Astrocyte (in vitro differentiated cells and primary cell): ENCODE data around the gene AGPAT4.

Experiments used
- EZH2 ChIP-seq: IDR thresholded peaks from 2 replicates; pipeline ENCODE4 v1.6.1; 2012; ENCODE audit warnings: mild to moderate bottlenecking, low read length, inconsistent platforms; ENCODE audit not compliant: insufficient read depth
- TF ChIP-seq, protein P1 (sequence below): IDR thresholded peaks from 2 replicates; pipeline ENCODE4 v1.5.1; 2011; ENCODE audit warnings: low read depth, mild to moderate bottlenecking, inconsistent platforms, low read length, moderate library complexity; ENCODE audit not compliant: insufficient read depth

- TF ChIP-seq, protein P1, sequence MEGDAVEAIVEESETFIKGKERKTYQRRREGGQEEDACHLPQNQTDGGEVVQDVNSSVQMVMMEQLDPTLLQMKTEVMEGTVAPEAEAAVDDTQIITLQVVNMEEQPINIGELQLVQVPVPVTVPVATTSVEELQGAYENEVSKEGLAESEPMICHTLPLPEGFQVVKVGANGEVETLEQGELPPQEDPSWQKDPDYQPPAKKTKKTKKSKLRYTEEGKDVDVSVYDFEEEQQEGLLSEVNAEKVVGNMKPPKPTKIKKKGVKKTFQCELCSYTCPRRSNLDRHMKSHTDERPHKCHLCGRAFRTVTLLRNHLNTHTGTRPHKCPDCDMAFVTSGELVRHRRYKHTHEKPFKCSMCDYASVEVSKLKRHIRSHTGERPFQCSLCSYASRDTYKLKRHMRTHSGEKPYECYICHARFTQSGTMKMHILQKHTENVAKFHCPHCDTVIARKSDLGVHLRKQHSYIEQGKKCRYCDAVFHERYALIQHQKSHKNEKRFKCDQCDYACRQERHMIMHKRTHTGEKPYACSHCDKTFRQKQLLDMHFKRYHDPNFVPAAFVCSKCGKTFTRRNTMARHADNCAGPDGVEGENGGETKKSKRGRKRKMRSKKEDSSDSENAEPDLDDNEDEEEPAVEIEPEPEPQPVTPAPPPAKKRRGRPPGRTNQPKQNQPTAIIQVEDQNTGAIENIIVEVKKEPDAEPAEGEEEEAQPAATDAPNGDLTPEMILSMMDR = no peak
- TF ChIP-seq EZH2 = no peak
These were observed 136.5 kb downstream of the AGPAT4 start for GRCh38 chr6:161137320-161137719.
